GM21390 (cell line): ENCODE measurements around the gene SOX6.

ENCODE experiments used
- ATAC-seq: cut with Tn5 transposase; IDR thresholded peaks from one replicate; pipeline ENCODE4 v1.9.1; 2021; ENCODE audit not compliant: unreplicated experiment

Gene SOX6

DNA sequence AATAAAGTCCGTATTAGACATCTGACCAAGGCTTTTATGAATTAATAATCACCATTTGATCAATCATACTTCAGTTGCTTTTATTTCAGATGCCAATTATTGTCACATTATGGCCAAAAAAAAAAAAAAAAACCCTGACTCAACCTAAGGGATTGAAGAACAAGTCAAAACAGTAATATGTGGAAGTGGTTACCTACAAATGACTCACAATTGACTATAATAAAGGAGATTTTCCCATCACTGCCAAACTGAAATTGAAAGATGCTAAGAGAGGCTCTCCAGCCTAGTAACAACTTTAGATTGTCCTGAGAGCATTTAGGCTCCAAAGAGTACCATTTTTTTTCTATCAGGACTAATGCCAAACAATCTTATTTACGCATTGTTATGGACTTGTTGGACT is 35.2 kb downstream of the SOX6 start:
- no peak for ATAC-seq

DNA sequence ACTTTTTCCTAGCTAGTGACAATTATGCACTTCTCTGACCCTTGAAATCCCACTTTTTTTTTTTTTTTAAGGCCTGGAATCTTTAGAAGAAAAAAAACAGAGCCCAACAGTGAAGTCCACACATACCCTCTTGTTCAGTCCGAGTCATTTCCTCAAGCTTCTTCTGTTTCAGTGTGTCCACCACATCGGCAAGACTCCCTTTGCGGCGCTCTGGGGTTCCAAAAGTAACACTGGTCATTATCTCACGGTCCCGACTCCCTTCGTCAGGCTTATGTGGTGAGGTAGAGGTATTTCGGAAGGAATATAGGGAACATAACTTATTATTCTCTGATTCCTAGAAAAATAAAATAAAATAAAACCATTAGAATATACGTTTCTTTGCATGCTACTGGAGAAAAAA is 38.0 kb downstream of the SOX6 start:
- ATAC-seq = no peak

DNA sequence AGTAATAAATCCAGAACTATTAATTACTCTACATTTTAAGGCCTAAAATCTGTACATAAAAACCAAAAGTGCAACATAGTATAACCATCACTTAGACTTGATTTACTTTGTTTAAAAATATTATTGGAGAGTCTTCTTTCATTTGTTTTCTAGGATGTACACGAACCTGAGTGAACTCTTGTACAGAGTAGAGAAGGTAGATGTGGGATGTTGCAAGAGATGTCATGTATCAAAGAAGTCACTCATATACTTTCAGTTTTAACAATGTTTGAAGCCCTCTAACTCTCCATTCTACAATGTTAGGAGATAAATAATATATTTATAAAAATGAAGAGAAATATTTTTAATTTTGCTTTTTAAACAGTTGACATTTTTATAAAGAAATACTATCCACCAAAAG is 38.6 kb downstream of the SOX6 start:
- ATAC-seq = no peak

DNA sequence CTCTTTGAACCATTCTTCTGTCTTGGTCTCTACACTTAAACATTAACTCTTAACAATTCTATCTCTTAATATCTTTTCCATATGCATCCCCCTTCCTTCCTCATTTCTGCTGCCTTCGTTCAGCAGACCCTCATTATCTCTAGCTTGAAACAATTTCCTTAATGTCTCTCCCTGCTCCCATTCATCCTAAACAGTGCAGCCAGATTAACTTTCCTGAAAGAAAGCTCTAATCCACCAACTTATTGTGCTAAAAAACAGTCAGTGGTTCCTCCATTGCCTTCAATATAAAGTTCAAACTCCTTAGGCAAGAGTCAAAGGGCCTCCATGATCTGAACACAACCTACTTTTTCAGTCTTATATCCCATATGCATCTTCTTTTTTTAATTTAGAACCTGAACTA is 42.5 kb downstream of the SOX6 start:
- ATAC-seq = no peak

DNA sequence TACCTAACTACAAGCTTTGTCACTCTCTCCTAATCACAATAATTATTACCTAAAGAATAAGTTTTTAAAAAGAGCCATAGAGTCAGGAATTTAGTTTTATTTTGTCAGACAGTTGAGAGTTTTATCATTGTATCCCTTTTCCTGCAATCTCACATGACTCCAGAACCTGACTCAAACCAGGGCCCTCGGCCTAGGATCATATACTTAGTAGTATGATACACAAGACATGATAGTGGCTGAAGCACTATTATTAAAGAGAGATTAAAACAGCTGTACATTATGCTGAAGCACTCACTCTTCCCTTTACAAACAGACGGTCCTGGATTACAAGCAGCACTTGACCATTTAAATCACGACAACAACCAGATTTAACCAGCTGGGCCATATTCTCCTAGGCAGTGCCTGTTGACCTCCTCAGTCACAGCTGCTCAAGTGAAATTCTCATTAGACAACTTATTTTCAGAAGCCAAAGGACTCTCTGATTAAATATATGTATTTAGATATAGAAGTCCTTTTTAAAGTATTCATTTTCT is 44.0 kb downstream of the SOX6 start:
- no peak for ATAC-seq

DNA sequence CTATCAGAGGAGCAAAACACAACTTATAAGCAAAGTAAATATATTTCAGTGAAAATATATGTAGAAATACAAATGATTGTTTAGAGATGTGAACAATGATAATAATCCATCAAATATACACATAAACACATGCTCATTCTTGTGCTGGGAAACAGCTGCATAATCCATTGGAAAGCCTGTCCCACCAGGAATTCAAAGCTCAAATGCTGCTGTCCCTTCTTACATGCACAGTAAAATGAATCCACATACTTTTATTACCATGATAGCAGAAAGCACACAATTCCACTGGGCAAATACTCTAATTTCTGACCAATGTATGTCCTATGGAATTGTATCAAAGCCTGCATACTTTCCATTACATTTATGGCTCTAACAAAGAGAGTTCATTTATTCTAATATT is 44.5 kb downstream of the SOX6 start:
- no peak for ATAC-seq

DNA sequence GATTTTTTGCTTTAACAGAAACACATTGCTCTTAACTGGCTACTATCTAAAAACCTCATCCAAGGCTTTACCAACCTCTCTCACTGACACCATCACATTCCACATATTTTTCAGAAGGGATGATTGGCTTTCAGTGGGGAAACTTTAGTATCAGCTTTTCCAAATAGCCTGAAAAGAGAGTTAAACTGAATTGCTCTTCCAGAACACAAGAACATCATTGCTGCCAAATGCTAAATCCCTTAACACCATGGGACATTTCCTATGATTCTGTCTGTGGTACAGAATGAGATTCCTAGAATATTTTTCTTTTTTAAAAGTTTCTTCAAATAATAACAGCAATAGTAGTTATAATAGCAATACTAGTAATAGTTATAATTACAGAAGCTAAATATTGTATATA is 45.4 kb downstream of the SOX6 start:
- no peak for ATAC-seq

DNA sequence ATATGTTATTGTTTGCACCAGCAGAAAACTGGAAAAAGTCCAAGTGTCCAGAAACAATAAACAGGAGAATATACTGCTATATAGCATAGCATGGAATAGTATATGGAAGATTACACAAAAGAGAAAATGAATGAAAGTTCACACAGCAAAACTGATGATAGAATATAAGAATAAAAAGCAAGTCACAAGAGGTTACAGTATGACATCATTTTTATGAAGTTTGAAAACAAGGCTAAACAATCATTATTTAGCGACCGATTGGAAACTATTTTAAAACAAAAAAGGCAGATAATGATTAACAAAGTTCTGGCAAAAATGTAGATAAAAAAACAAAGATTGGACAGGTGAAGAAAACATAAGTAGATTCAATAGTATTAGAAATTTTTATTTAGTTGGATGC is 47.1 kb downstream of the SOX6 start:
- ATAC-seq = no peak

DNA sequence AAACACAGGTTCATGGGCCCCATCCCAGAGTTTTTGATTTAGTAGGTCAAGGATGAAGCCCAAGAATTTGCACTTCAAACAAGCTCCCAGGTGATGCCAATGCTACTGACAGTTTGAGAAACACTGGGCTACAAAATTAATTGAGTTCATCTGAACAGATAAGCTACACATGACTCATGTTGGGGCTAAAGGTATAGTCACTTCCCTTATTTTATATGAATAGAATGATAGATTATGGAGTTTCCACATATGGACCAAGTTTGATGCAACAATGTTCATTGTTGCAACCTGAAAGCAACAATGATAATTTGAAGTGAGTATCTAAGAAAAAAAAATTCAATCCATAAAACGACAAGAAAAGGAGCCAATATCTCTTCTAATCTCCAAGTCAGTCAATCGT is 54.9 kb downstream of the SOX6 start:
- no peak for ATAC-seq

DNA sequence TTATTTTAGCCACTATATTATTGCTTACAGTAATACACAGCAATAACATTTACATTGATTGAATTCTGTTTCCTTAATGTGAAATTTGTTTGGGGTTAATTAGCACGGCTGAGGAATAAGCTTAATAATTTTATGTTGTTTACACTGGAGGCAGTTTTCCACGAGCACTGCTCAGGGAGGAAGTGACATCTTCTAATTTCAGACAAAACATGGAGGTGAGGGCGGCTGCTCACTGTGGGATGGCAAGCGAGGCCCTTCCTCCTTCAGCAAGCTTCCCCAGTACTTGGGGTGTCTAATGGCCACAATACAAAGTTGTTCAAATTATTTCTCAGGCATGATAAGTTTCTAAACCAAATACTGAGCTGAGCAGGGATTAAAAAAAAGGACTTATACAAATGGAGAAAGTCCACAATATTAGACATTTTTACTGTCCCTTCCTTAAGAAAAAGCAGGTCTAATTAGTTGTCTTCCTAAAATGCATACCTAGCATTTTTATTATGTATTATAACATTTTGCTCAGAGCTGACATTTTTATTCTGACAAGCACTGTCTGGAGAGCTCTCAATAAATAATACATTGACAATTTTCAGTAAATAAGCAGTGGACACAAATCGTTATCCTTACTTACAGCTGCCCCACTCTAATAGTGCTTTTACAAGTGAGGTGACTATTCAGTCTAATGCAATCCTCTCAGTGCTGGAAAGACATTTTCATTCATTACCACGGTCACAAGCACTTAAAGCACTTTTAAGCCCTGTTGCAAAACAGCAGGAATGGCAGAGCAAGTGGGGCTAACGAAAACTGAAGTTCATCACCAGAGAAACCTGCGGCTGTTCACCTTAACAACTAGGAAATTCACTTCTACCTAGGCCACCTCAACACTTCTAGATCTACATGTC is 56.2 kb downstream of the SOX6 start:
- ATAC-seq = no peak

DNA sequence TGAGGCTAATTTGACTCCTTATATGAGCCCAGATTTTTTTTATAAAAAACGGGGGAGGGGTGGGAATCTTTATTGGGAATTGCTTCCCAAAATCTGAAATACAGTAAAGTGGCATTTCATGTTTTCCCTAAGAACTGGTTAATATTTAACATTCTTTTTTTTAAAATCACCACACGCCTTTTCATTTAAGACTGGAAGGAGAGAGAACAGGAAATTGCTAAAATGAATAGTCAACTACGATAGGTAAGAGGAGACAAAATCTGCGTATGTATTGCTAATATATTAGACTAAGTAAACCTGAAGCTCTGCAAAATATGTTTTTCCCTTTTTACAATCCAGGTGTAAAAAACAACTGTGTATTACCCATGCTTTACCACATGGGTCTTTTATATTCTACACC is 57.0 kb downstream of the SOX6 start:
- ATAC-seq = no peak

DNA sequence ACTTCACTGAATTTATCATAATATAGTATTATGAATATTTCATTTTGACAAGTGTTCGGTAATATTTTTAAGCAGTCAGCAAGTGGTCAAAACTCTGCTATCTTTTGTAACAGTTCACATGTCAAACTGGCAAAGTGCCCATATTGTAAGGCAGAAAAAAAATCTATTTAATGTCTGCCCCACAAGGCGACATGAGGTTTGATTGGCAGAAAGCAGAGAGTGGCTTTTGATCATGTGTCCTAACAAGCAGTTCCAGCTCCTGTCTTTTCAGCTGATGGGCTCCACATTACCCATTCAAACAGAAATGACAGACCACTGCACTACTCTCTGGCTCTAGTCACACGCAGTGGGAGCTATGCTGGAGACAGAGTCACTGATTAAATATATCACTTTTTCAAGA is 59.0 kb downstream of the SOX6 start:
- ATAC-seq = no peak

DNA sequence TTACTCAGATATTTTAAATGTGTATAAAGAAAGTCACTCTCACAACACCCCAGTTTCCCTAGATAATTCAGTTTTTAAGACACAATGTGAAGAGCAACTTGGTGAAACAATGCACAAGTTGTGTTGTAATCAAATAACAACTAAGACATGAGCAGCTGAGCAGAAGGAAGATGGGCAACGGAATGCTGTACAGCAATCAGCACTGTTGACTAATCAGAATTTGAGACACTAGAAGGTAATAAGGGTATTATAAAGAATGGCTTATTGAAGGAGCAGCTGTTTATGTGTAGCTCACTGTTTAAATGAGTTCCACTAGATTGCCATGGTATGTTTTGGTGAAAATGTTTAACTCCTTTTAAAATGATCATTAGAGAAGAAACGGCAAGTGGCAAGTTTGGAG is 60.1 kb downstream of the SOX6 start:
- no peak for ATAC-seq

DNA sequence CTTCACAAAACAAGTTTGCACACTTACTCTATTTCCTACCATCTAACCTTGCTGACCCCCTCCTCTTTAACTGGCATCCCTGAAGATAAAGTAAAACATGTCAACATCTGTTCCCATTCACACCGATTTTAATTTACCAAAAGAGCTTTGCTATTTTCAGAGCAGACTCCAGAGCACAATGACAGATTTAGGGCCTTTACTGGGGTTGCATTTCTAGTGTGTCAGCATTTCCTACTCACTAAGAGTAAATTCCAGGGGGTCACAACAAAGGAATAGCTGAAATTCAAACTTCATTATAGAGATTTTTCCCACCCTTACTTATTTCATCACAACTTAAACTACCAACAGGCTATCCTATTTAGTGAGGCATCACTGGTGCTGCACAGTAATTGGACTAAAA is 60.8 kb downstream of the SOX6 start:
- ATAC-seq = no peak

DNA sequence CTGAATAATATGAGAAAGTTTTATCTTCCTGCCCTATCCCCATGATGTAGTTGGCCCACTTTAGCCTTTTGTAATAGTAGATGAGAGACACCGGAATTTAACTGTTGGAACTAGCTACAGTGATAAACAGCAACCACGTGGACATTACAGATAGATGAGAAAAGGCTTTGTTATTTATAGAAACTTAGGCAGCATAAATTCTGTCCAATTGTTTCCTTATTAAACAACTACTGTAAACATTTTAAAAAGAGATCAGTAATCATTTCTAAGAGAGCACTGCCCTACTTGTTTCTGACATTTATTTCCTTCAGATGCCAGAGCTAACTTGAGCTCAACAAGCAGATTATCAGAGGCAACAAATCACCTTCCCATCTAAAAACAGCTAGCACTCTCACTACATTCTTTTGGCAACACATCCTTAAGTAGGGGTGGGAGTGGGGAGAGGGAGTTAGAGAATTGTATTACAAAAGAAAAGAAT is 63.1 kb downstream of the SOX6 start:
- ATAC-seq = no peak

DNA sequence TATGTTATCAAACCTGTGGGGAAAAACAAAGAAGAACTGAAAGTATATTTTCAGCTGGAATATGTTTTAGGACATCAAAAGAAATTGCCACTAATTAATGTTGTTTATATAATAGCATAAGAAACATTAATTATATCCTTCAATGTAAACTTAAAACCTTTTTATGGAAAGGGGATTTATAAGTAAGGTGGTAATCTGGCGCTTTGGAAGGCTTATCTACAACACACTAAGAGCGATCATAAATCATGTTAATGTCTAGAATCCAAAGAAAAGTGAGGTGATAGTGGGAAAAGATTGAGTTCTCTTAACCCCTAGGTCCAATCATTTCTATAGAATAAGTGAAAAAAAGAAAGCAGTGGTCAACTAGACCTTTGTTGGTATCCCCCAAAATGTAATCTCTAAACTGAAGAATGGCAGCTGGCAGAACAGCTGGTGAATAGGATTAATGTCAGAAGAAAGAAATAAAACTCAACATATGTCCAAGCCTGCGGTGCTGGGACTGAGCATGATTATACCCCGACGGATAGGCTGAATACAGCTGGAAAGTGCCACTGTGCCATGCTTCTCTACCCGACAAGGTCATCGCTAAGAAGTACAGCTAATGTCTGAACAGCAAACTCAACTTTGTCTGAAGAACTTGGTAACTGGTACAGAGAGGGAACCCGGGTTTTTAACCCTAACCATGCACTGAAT is 64.0 kb downstream of the SOX6 start:
- no peak for ATAC-seq

DNA sequence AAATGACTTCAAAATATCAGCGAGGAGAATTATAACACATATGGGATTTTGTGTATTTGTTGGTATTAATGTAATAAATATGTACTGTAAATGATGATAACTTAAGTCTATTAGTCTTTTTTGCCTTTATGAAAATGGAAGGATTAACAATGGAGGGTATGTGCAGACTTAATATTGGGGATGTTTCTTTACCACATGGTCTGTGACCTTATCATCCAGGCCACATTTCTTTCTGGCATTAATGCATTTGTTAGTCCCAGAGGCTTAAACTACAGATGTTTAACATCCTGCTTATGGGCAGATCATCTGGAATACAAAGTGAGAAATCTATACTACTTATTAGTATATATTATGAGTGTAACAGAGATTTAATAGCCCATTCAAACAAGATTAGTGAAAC is 64.6 kb downstream of the SOX6 start:
- ATAC-seq = no peak

DNA sequence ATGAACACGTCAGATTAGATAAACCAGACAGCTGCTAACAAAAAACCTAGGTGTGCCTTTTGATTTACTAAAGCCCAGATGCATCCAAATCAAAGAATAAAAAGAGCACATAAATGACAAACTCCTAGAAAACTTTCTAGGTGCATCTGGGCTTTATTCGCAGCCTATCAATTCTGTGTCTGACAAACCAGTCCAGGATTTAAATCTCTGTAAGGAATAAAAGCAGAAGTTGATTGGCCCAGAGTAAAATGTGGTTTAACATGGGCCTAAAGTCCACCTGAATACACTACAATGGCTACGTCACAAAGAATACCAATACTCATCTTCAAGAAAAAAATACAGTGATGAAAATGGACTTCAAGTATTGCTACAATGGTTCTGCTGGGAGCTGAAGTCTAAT is 66.8 kb downstream of the SOX6 start:
- no peak for ATAC-seq

DNA sequence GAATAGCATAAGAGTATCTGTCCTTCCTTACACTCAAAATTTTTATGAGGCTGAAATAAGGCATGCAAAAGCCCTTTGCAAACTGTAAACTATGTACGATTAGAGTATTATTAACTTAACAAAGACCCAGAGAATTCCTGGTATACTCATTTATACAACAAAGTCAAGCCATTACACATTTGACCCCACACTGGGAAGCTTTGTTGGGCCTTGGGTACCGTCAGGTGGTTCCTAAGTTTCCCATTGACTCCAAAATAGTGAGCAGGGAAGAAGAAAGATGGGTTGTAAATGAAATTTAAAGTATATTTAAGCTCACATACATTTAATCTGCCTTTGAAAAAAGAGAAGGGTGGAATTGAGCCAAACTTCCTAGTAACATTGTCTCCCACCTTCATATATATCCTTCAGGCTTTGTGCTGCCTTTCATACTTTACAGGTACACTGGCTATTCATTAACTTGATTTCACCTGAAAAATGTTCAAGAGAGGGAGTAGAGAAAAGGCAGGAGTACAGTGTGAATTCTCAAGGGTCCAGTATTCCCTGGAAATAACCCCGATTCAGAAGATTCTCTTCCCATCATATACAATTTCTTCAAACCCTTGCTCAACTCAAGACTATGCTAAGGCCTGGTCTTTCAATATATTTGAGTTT is 68.6 kb downstream of the SOX6 start:
- ATAC-seq = no peak

DNA sequence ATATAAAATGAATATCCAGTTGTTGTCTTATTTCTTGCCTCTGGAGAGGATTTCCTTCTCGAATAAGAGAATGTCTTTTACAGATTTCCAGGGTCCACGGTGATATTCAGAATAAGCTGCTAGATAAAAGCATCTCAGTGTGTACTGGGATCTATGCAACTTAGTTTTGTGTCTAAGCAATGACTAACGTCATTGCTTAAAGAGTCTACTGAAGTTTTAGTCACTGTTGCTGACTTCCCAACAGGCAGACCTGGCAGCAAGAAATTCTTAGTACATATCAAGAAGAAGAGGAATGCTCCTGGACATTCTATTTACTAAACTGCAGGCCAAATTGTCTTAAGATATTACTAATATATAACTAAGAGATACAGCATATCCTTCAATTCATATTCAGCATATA is 70.3 kb downstream of the SOX6 start:
- ATAC-seq = no peak

DNA sequence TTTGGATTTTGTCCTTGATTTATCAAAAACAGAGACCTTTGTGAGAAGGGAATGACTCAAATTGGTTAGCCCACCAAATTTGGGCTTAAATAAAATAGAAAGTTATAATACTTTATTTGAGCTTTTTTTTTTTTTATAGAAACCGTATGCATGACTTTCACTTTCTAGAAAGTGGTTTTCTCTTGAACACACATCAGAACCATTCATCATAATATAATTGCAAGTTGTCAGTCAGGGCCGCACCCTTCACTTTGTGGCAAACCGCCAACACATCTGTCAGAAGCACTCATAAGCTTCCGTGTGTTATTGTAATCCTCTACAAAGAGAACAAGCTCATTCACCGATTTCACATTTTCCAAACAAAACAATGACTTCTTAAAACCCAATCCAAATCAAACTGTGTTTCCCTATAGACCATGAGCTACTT is 76.1 kb downstream of the SOX6 start:
- ATAC-seq = no peak

DNA sequence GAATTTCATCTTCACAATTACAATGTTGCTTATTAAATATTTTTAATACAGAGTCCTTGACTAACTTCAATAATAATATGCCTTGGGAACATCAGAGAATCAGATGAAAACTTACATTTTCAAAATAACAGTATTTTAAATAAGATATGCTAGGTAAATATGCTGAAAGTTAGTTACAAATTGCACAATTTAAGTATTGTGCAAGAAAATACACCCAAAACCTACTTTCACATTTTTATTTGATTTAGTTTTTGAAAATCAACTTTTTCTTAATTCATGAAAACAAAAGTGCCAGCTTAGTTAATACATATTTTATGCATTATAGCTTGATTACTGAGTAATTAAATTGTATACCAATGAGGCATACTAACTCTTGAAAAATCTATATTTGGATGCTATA is 76.8 kb downstream of the SOX6 start:
- ATAC-seq = no peak
